PC-9 (cell line): ENCODE results near the gene SLC51B. TPM values are rescaled to one million over a fixed set of nuclear protein-coding genes. Genes with fewer than 3 reads are reported as not detected.
"Not testable (repeated sequence)": the region's sequence is repeated elsewhere in the genome, so short reads cannot be mapped to it uniquely, and the experiment has no call there.

Source experiments
- BruUV-seq: library from RNA; stranded (reverse); fragments of 400-500 nt; replicated peaks from 2 replicates; lab custom pipeline; 2021; lab: Mats Ljungman, UMichigan
- CTCF ChIA-PET: fragments of 300-600 bp; sonication (Branson Sonifier 250); formaldehyde crosslinking; loops from one replicate; lab custom pipeline; 2022; ENCODE audit warnings: antibody characterized with exemption; lab: Charles Lee
- POLR2A ChIA-PET: fragments of 300-600 bp; sonication (Branson Sonifier 250); formaldehyde crosslinking; loops from one replicate; lab custom pipeline; 2022; ENCODE audit warnings: antibody characterized with exemption; ENCODE audit not compliant: unreplicated experiment; lab: Charles Lee
- DNase-seq, 2 experiments: peaks; one replicate each; pipeline versions ENCODE4 v3.0.0 to v3.0.0-alpha.2; 2015 to 2022; ENCODE audit warnings: mixed read lengths in 1 of 2
- H2AFZ ChIP-seq: fragments of 200-600 bp; sonication (generic); 2 replicates; pipeline ENCODE4 v1.8.1; 2017; ENCODE audit warnings: antibody characterized with exemption
- H3F3A ChIP-seq: fragments of 200-600 bp; sonication (generic); 2 replicates; pipeline ENCODE4 v1.8.1; 2017; ENCODE audit warnings: antibody characterized with exemption, mild to moderate bottlenecking, low read depth; ENCODE audit not compliant: insufficient read depth
- H3K27ac ChIP-seq: fragments of 200-600 bp; sonication (generic); 2 replicates; pipeline ENCODE4 v1.6.1; 2016; ENCODE audit warnings: mixed run types
- H3K27me3 ChIP-seq: fragments of 200-600 bp; sonication (generic); 2 replicates; pipeline ENCODE4 v1.6.1; 2016; ENCODE audit warnings: low read depth, mixed run types; ENCODE audit not compliant: insufficient read depth
- H3K36me3 ChIP-seq: fragments of 200-600 bp; sonication (generic); 2 replicates; pipeline ENCODE4 v1.6.1; 2016; ENCODE audit warnings: low read depth, mixed run types
- H3K4me1 ChIP-seq: fragments of 200-600 bp; sonication (generic); replicated peaks from 2 replicates; pipeline ENCODE4 v1.6.1; 2016; ENCODE audit warnings: mixed run types; ENCODE audit not compliant: insufficient read depth
- H3K4me2 ChIP-seq: fragments of 200-600 bp; sonication (generic); 2 replicates; pipeline ENCODE4 v1.6.1; 2017; ENCODE audit warnings: mixed run types
- H3K4me3 ChIP-seq: fragments of 200-600 bp; sonication (generic); 2 replicates; pipeline ENCODE4 v1.6.1; 2016; ENCODE audit warnings: mixed run types
- H3K79me2 ChIP-seq: fragments of 200-600 bp; sonication (generic); 2 replicates; pipeline ENCODE4 v1.6.1; 2017; ENCODE audit warnings: low read depth, mixed run types
- H3K9me2 ChIP-seq: fragments of 200-600 bp; sonication (generic); 2 replicates; pipeline ENCODE4 v1.8.1; 2017; ENCODE audit warnings: mild to moderate bottlenecking; ENCODE audit not compliant: insufficient read depth
- H3K9me3 ChIP-seq: fragments of 200-600 bp; sonication (generic); 2 replicates; pipeline ENCODE4 v1.8.1; 2016; ENCODE audit warnings: low read depth; ENCODE audit not compliant: insufficient read depth
- H4K20me1 ChIP-seq: fragments of 200-600 bp; sonication (generic); 2 replicates; pipeline ENCODE4 v1.8.1; 2017; ENCODE audit not compliant: insufficient read depth
- CTCF ChIP-seq: fragments of 200-600 bp; sonication (generic); conservative IDR thresholded peaks from 2 replicates; pipeline ENCODE4 v1.6.1; 2017; ENCODE audit warnings: mixed run types, antibody characterized with exemption, mild to moderate bottlenecking, moderate library complexity
- EZH2 ChIP-seq: fragments of 200-600 bp; sonication (generic); IDR thresholded peaks from 2 replicates; pipeline ENCODE4 v1.8.0; 2017; ENCODE audit warnings: antibody characterized with exemption, low read depth
- intact Hi-C: fragments of 100-400 bp; cut with micrococcal nuclease; formaldehyde crosslinking; loops from one replicate; pipeline ENCODE4 v1.10.0; 2022; ENCODE audit not compliant: unreplicated experiment
- total RNA-seq: library from RNA; stranded (reverse); gene quantifications from 2 replicates; pipeline ENCODE4 v1.2.3, GENCODE V29; 2021

SLC51B gene
- total RNA-seq, 1 experiment from 2014 or later: not detected

DNA sequence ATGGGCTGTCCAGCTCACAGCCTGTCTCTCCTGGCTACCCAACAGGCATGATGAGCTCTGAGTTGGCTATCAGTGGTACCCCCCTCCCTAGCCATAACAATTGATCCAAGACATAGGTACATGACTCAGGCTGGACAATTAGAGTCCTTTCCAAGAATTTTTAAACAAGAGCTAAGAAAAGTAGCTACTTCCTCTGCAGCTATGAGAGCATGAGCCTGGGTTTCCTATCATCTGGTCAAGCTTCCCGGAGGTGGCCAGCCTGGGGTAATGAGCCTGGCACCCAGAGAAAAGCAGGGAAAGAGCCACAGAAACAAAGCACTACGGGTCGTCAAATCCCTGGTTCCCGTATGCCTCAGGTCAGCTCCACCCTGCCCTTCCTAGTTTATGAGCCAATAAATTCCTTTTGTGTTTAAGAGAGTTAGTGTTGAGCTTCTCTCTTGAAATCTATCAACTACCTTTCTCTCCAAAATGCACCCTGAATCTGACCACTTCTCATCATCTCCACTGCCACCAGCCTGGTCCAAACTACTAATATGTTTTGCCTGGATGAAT lies 2.3 kb upstream of the SLC51B start:
- no peaks in the 10 kb centered on the region for H3K27me3 ChIP-seq
- peaks cover 16% of the 10 kb centered on the region for H3F3A ChIP-seq
- no peaks in the 10 kb centered on the region for H3K36me3 ChIP-seq
- no peak overlapping the region for H3K4me3 ChIP-seq
- no peaks in the 10 kb centered on the region for H4K20me1 ChIP-seq
- H3K4me2 ChIP-seq: no peak overlapping the region
- intact Hi-C loops: no loop called here
- H3K27ac ChIP-seq: no peak overlapping the region
- no TSS peak for BruUV-seq
- no peaks in the 10 kb centered on the region for H3K79me2 ChIP-seq
- ChIA-PET CTCF (interaction anchor here (1.7 kb wide), 1 partner anchor 9 kb away, joined by 5 read pairs; no protein-coding TSS in a partner anchor), POLR2A (interaction anchor here (0.7 kb wide), 1 partner anchor 40 kb away, joined by 5 read pairs; no protein-coding TSS in a partner anchor)
- DNase-seq: no peak
- no peaks in the 10 kb centered on the region for H3K9me3 ChIP-seq
- TF ChIP-seq EZH2 (no peak), CTCF (no peak)
- peaks cover 23% of the 10 kb centered on the region for H3K4me1 ChIP-seq
- no peaks in the 10 kb centered on the region for H3K9me2 ChIP-seq
- H2AFZ ChIP-seq: no peak overlapping the region

DNA sequence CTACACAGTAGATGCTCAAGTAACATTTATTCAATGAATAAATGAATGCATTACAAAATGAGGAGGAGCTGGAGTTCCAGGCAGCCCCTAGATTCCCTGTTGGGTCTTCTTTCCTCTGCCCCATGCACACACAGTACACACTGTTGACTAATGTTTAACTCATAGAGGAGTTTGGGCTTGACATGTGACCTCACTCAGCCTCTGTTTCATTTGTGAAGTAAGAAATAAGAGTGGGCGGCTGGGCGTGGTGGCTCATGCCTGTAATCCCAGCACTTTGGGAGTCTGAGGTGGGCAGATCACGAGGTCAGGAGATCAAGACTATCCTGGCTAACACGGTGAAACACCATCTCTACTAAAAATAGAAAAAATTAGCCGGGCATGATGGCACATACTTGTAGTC lies 969 bp upstream of the SLC51B start:
- H2AFZ ChIP-seq, H3K27me3 ChIP-seq, intact Hi-C loops, H3K9me2 ChIP-seq, CTCF ChIA-PET, POLR2A ChIA-PET, H3K36me3 ChIP-seq, H3K79me2 ChIP-seq, DNase-seq, H3K27ac ChIP-seq, H3K9me3 ChIP-seq, H3K4me3 ChIP-seq, BruUV-seq, H4K20me1 ChIP-seq: not testable (repeated sequence)
- H3K4me2 ChIP-seq: peak overlapping the region; percentile 51; the same call in 1 of the 2 replicates
- peaks cover 23% of the 10 kb centered on the region for H3K4me1 ChIP-seq
- H3F3A ChIP-seq: peaks cover 16% of the 10 kb centered on the region

GRCh38 chr15:65048241-65048640 lies 3.1 kb downstream of the SLC51B start:
- BruUV-seq: no TSS peak
- no peak overlapping the region for H3K4me3 ChIP-seq
- no peaks in the 10 kb centered on the region for H3K9me3 ChIP-seq
- no peaks in the 10 kb centered on the region for H3K9me2 ChIP-seq
- no peak overlapping the region for H3K4me2 ChIP-seq
- H3K27ac ChIP-seq: no peak overlapping the region
- no peak for DNase-seq
- peaks cover 23% of the 10 kb centered on the region for H3K4me1 ChIP-seq
- intact Hi-C loops: no loop called here
- no peaks in the 10 kb centered on the region for H3K36me3 ChIP-seq
- H2AFZ ChIP-seq: no peak overlapping the region
- H4K20me1 ChIP-seq: no peaks in the 10 kb centered on the region
- TF ChIP-seq EZH2: no peak
- no peak for TF ChIP-seq CTCF
- CTCF ChIA-PET: interaction anchor here (0.6 kb wide), 1 partner anchor 17 kb away, joined by 3 read pairs; no protein-coding TSS in a partner anchor
- H3F3A ChIP-seq: peaks cover 16% of the 10 kb centered on the region
- H3K79me2 ChIP-seq: no peaks in the 10 kb centered on the region
- H3K27me3 ChIP-seq: no peaks in the 10 kb centered on the region
- POLR2A ChIA-PET: no interaction called here
